Fibroblast of the aortic adventitia (primary cell): ENCODE data around the gene DYNC2H1. TPM values are rescaled to one million over a fixed set of nuclear protein-coding genes. Genes with fewer than 3 reads are reported as not detected.
A peak's percentile ranks its signal among the peaks of the same experiment; 100 is the strongest.

ENCODE experiments used
- DNase-seq: peaks from one replicate; pipeline ENCODE4 v3.0.0-alpha.2; 2010; ENCODE audit warnings: low read depth
- H3K4me3 ChIP-seq: 2 replicates; pipeline ENCODE4 v1.5.1; 2011; ENCODE audit warnings: low read depth, mild to moderate bottlenecking, control low read depth, low read length, moderate library complexity
- CTCF ChIP-seq: IDR thresholded peaks from 2 replicates; pipeline ENCODE4 v1.5.1; 2011; ENCODE audit warnings: mild to moderate bottlenecking, low read length, control low read depth, inconsistent platforms; ENCODE audit not compliant: insufficient read depth
- total RNA-seq: library from RNA; depleted of rRNA; stranded (reverse); fragments of >200 nt; gene quantifications from 2 replicates; pipeline ENCODE4 v1.2.3, GENCODE V29; 2012; ENCODE audit warnings: low replicate concordance

DYNC2H1 gene
- total RNA-seq, 1 donor, result 74.0 TPM

DNA sequence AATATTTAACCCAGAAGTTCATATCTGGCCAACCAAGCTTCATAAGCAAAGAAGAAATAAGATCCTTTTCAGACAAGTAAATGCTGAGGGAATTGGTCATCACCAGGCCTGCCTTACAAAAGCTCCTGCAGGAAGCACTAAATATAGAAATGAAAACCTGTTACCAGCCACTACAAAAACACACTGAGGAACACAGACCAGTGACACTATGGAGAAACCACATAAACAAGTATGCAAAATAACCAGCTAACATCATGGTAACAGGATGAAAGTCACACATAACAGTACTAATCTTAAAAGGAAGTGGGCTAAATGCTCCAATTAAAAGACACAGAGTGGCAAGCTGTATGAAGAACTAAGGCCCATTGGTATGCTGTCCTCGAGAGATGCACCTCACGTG lies 311.4 kb downstream of the DYNC2H1 start:
- TF ChIP-seq CTCF, result no peak
- peak; percentile 16 for DNase-seq
- no peak overlapping the region for H3K4me3 ChIP-seq

DNA sequence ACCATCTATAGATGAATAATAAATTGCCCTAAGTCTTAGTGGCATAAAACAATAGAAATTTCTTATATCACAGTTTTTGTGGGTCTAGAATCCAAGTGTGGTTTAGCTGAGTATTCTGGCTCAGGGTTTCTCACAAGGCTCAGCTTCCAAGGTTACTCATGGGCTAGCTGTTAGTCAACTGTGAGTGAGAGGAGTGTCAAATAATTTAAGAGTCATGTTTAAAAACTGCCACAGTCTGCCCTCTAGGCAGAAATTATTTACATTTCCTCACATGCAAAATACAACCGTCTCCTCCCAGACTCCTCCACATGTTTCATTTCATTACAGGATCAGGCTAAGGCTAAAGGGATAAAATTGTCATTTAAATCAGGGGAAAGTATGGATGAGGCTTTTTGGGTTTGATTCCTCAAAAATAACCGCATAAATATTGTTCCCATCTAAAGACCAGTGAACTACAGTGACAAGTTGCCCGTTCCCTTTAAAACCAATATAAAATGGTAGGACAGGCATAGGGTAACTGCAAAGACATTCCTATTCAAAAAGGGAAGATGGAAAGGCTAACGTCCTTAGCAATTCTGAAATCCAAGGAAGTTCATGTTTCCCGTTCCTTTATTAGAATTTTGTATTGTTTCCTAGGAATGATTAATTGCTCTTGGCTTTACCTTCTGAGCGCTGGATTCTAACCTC lies 324.3 kb downstream of the DYNC2H1 start:
- H3K4me3 ChIP-seq, result no peak overlapping the region
- peak; percentile 69 for DNase-seq
- no peak for TF ChIP-seq CTCF

- no peak overlapping the region for H3K4me3 ChIP-seq
- DNase-seq, result peak; percentile 69
- no peak for TF ChIP-seq CTCF
Measured at GRCh38 chr11:103434073-103434411, 324.8 kb downstream of the DYNC2H1 start.

GRCh38 chr11:103436131-103436770 lies 327.0 kb downstream of the DYNC2H1 start:
- no peak for TF ChIP-seq CTCF
- no peak overlapping the region for H3K4me3 ChIP-seq
- no peak for DNase-seq

GRCh38 chr11:103441021-103441420 lies 331.8 kb downstream of the DYNC2H1 start:
- TF ChIP-seq CTCF, result no peak
- DNase-seq, result no peak
- no peak overlapping the region for H3K4me3 ChIP-seq

- TF ChIP-seq CTCF, result no peak
- H3K4me3 ChIP-seq, result no peak overlapping the region
- DNase-seq, result no peak
Measured at GRCh38 chr11:103448966-103449365, 339.7 kb downstream of the DYNC2H1 start.
